Panc1 (cell line): ENCODE measurements around the gene GSTT4. TPM values are rescaled to one million over a fixed set of nuclear protein-coding genes. Genes with fewer than 3 reads are reported as not detected.

Source experiments
- ATAC-seq: fragments of 200-7000 bp; cut with Tn5 transposase; 2 replicates; pipeline ENCODE4 v1.9.1; 2020; ENCODE audit warnings: mild to moderate bottlenecking, moderate library complexity
- BruUV-seq: library from RNA; stranded (reverse); fragments of 400-500 nt; replicated peaks from 2 replicates; lab custom pipeline; 2021; lab: Mats Ljungman, UMichigan
- CTCF ChIA-PET: fragments of 300-600 bp; sonication (Branson Sonifier 250); formaldehyde crosslinking; loops from one replicate; lab custom pipeline; 2022; ENCODE audit warnings: antibody characterized with exemption; lab: Charles Lee
- POLR2A ChIA-PET: fragments of 300-600 bp; sonication (Branson Sonifier 250); formaldehyde crosslinking; loops from one replicate; lab custom pipeline; 2022; ENCODE audit warnings: antibody characterized with exemption; lab: Charles Lee
- DNase-seq: peaks from one replicate; pipeline ENCODE4 v3.0.0-alpha.2; 2010; ENCODE audit warnings: low read depth, low spot score
- H3K27ac ChIP-seq: 2 replicates; pipeline ENCODE4 v1.5.1; 2011; ENCODE audit warnings: mild to moderate bottlenecking, low read length, inconsistent platforms
- H3K27me3 ChIP-seq: fragments of 200-500 bp; sonication (Bioruptor generic); 2 replicates; pipeline ENCODE4 v1.6.0; 2014; ENCODE audit warnings: low read length, inconsistent platforms; ENCODE audit not compliant: control insufficient read depth, insufficient read depth
- H3K36me3 ChIP-seq: fragments of 200-500 bp; sonication (Bioruptor generic); 2 replicates; pipeline ENCODE4 v1.5.1; 2014; ENCODE audit warnings: inconsistent platforms, mild to moderate bottlenecking, low read length, moderate library complexity; ENCODE audit not compliant: control insufficient read depth, insufficient read depth
- H3K4me1 ChIP-seq: 2 replicates; pipeline ENCODE4 v1.5.1; 2011; ENCODE audit warnings: inconsistent platforms, mild to moderate bottlenecking, low read length, moderate library complexity; ENCODE audit not compliant: control insufficient read depth, insufficient read depth
- H3K4me3 ChIP-seq, 2 experiments: 2 replicates each; pipeline ENCODE4 v1.5.1; 2011 to 2012; ENCODE audit warnings: low read depth in 2 of 2, low read length in 2 of 2, mild to moderate bottlenecking in 2 of 2, inconsistent platforms in 1 of 2, moderate library complexity in 1 of 2
- H3K9me3 ChIP-seq: fragments of 200-500 bp; sonication (Bioruptor generic); 2 replicates; pipeline ENCODE4 v1.5.1; 2014; ENCODE audit warnings: low read depth, mild to moderate bottlenecking, inconsistent platforms, low read length, moderate library complexity; ENCODE audit not compliant: control insufficient read depth, insufficient read depth
- CTCF ChIP-seq: fragments of 450-650 bp; IDR thresholded peaks from 2 replicates; pipeline ENCODE4 v1.5.1; 2017; ENCODE audit warnings: mild to moderate bottlenecking
- POLR2AphosphoS5 ChIP-seq: IDR thresholded peaks from 2 replicates; pipeline ENCODE4 v1.6.1; 2012; ENCODE audit warnings: mild to moderate bottlenecking, low read depth, low read length, moderate library complexity
- REST ChIP-seq, 2 experiments: IDR thresholded peaks; 2 replicates each; pipeline ENCODE4 v1.6.1; 2011 to 2012; ENCODE audit warnings: low read depth in 2 of 2, control low read depth in 1 of 2, low read length in 1 of 2, mild to moderate bottlenecking in 1 of 2, moderate library complexity in 1 of 2; ENCODE audit not compliant: insufficient read depth in 1 of 2
- SIN3A ChIP-seq: IDR thresholded peaks from 2 replicates; pipeline ENCODE4 v1.6.1; 2012; ENCODE audit warnings: low read depth, mild to moderate bottlenecking, low read length, moderate library complexity, borderline replicate concordance; ENCODE audit not compliant: insufficient read depth
- TCF7L2 ChIP-seq: IDR thresholded peaks from 2 replicates; pipeline ENCODE4 v1.6.1; 2011; ENCODE audit warnings: mild to moderate bottlenecking, low read depth, low read length, inconsistent platforms
- in situ Hi-C: cut with HindIII; loops from 2 replicates; pipeline ENCODE4 v1.10.0; 2016; ENCODE audit warnings: low sequenced_read_pairs, low pct_unique_long_range_greater_than_20kb
- intact Hi-C: fragments of 100-400 bp; cut with micrococcal nuclease; formaldehyde crosslinking; loops from one replicate; pipeline ENCODE4 v1.10.0; 2022; ENCODE audit not compliant: unreplicated experiment
- total RNA-seq: library from RNA; stranded (reverse); gene quantifications from one replicate; pipeline ENCODE4 v1.2.1, GENCODE V29; 2021; ENCODE audit not compliant: unreplicated experiment

Gene GSTT4
- total RNA-seq, 1 experiment from 2014 or later = not detected

DNA sequence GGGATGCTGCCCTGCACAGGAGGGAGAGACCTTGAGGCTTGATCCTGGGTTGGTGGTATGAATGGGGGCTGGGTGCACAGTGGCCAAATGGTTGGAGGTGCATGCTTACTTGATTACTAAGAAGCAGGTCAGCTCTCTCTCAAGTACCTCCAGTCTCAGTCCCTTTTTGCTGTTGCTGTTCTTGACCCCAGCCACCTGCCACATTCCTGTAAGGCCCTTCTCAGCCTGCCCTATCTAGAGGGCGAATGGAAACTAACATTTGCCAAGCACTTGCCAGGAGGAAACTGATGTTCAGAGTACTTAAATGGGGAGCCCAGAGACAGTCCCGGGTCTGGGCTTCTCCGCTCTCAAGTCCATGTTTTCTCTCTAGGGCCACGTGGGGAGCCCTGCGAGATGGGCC, 45.8 kb upstream of the GSTT4 start:
- Histone ChIP-seq H3K4me3 (no peak overlapping the region), H3K36me3 (no peaks in the 10 kb centered on the region), H3K27ac (no peak overlapping the region), H3K4me1 (no peaks in the 10 kb centered on the region), H3K27me3 (no peaks in the 10 kb centered on the region), H3K9me3 (no peaks in the 10 kb centered on the region)
- no peak for TF ChIP-seq CTCF
- TF ChIP-seq SIN3A = no peak
- BruUV-seq = no TSS peak
- no peak for ATAC-seq
- ChIA-PET CTCF (no interaction called here), POLR2A (no interaction called here)
- in situ Hi-C loops = no loop called here
- intact Hi-C loops = no loop called here
- DNase-seq = no peak

GRCh38 chr22:24049978-24050377, 44.7 kb upstream of the GSTT4 start:
- Histone ChIP-seq H3K4me1 (no peaks in the 10 kb centered on the region), H3K27ac (no peak overlapping the region), H3K4me3 (no peak overlapping the region), H3K36me3 (no peaks in the 10 kb centered on the region), H3K27me3 (no peaks in the 10 kb centered on the region), H3K9me3 (no peaks in the 10 kb centered on the region)
- BruUV-seq = no TSS peak
- ATAC-seq (no peak), DNase-seq (no peak)
- TF ChIP-seq POLR2AphosphoS5 (no peak), CTCF (no peak), SIN3A (no peak), REST (IDR thresholded peaks at IDR 0.05; ENCODE audit: insufficient read depth in 1 of 2, low read depth in 2 of 2, low read length in 1 of 2) (no peak), TCF7L2 (no peak)
- ChIA-PET CTCF (no interaction called here), POLR2A (no interaction called here)
- intact Hi-C loops = no loop called here
- in situ Hi-C loops = no loop called here

DNA sequence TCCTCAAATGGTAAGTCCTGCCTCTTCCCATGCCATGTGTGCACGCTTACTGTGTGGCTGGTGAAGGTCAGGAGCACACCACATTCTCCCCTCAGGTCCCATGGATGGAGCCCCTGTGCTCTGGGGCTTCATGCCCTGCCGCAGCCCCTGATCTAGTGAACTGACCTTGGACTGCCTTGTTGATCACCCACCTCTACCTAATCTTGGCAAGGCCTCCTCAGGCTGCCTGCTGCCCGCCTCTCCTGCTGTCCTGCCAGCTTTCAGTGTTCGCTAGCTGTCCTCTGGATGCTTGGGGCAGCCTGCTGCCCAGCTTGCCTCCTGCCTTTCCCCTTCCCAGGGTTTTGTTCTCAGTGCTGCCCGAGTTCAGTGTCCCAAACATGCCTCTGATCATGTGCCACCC, 44.0 kb upstream of the GSTT4 start:
- BruUV-seq = no TSS peak
- in situ Hi-C loops = no loop called here
- TF ChIP-seq CTCF (no peak), SIN3A (no peak), TCF7L2 (no peak), POLR2AphosphoS5 (no peak), REST (IDR thresholded peaks at IDR 0.05; ENCODE audit: insufficient read depth in 1 of 2, low read depth in 2 of 2, low read length in 1 of 2) (no peak)
- no peaks in the 10 kb centered on the region for H3K36me3 ChIP-seq
- H3K9me3 ChIP-seq = no peaks in the 10 kb centered on the region
- H3K27ac ChIP-seq = no peak overlapping the region
- ATAC-seq = no peak
- intact Hi-C loops = no loop called here
- H3K4me3 ChIP-seq = no peak overlapping the region
- POLR2A ChIA-PET = no interaction called here
- CTCF ChIA-PET = no interaction called here
- no peaks in the 10 kb centered on the region for H3K4me1 ChIP-seq
- H3K27me3 ChIP-seq = no peaks in the 10 kb centered on the region
- DNase-seq = no peak
